HepG2 (cell line): Measurements from ENCODE around the gene CFTR. TPM values are rescaled to one million over a fixed set of nuclear protein-coding genes. Genes with fewer than 3 reads are reported as not detected.

Experiments used
- ATAC-seq: fragments of 200-7000 bp; cut with Tn5 transposase; 3 replicates; pipeline ENCODE4 v1.9.1; 2020; ENCODE audit warnings: mild to moderate bottlenecking, moderate library complexity
- BruUV-seq: library from RNA; stranded (reverse); fragments of 400-500 nt; replicated peaks from 2 replicates; lab custom pipeline; 2021; lab: Mats Ljungman, UMichigan
- CTCF ChIA-PET: fragments of 300-600 bp; formaldehyde crosslinking; extraction: SDS; loops from one replicate; lab custom pipeline; 2021; ENCODE audit warnings: low total read pairs, inconsistent platforms, low intra/inter-chr PET ratio; lab: Yijun Ruan, JAX
- POLR2A ChIA-PET: fragments of 350-600 bp; sonication (Branson Sonifier 250); formaldehyde crosslinking; loops from one replicate; lab custom pipeline; 2020; ENCODE audit warnings: antibody characterized with exemption, inconsistent platforms; lab: Yijun Ruan, JAX
- DNase-seq: peaks from one replicate; pipeline ENCODE4 v3.0.0-alpha.2; 2015; ENCODE audit warnings: low spot score
- FAIRE-seq: peaks from 3 replicates; lab custom pipeline; 2011; peaks lifted over from hg19 to GRCh38; lab: Jason Lieb, UNC
- H2AFZ ChIP-seq: one replicate; pipeline ENCODE4 v1.6.1; 2011; ENCODE audit warnings: low read length, inconsistent platforms
- H3K27ac ChIP-seq: fragments of 300-600 bp; 3 replicates; pipeline ENCODE4 v1.8.0; 2011; ENCODE audit warnings: mixed run types, mild to moderate bottlenecking, mixed read lengths, low read length, inconsistent platforms; ENCODE audit not compliant: insufficient read depth; ENCODE audit errors: extremely low read length
- H3K27me3 ChIP-seq, 2 experiments: fragments of 200-600 bp in 1 of 2; 2 replicates in 1 of 2; 3 replicates in 1 of 2; pipeline versions ENCODE4 v1.6.0 to v1.8.0; 2011; ENCODE audit warnings: low read length in 2 of 2, mild to moderate bottlenecking in 2 of 2, moderate library complexity in 2 of 2, inconsistent platforms in 1 of 2; ENCODE audit not compliant: insufficient read depth in 2 of 2, control insufficient read depth in 1 of 2
- H3K36me3 ChIP-seq, 2 experiments: fragments of 200-600 bp in 1 of 2; replicated peaks in 1 of 2; 2 replicates in 1 of 2; 3 replicates in 1 of 2; pipeline versions ENCODE4 v1.5.1 to v1.8.0; 2011; ENCODE audit warnings: low read length in 2 of 2, inconsistent platforms in 1 of 2; ENCODE audit not compliant: insufficient read depth in 2 of 2, control insufficient read depth in 1 of 2
- H3K4me1 ChIP-seq: 2 replicates; pipeline ENCODE4 v1.5.1; 2012; ENCODE audit warnings: low read length, inconsistent platforms; ENCODE audit not compliant: insufficient read depth
- H3K4me2 ChIP-seq: 2 replicates; pipeline ENCODE4 v1.6.0; 2011; ENCODE audit warnings: low read depth, low read length, inconsistent platforms
- H3K4me3 ChIP-seq, 3 experiments: fragments of 200-600 bp in 1 of 3; sonication (generic), shearing (Covaris generic) in 1 of 3; replicated peaks in 1 of 3; 2 replicates each; pipeline ENCODE4 v1.5.1; 2011 to 2016; ENCODE audit warnings: low read length in 3 of 3, inconsistent platforms in 2 of 3, low read depth in 2 of 3, mild to moderate bottlenecking in 2 of 3, control low read depth in 1 of 3, mixed read lengths in 1 of 3; ENCODE audit not compliant: insufficient read depth in 1 of 3
- H3K79me2 ChIP-seq: one replicate; pipeline ENCODE4 v1.6.1; 2011; ENCODE audit warnings: low read length, inconsistent platforms; ENCODE audit not compliant: insufficient read depth
- H3K9ac ChIP-seq: 2 replicates; pipeline ENCODE4 v1.6.0; 2011; ENCODE audit warnings: mild to moderate bottlenecking, low read depth, low read length, inconsistent platforms; ENCODE audit not compliant: insufficient read depth
- H3K9me3 ChIP-seq: 2 replicates; pipeline ENCODE4 v1.5.1; 2012; ENCODE audit warnings: mild to moderate bottlenecking, low read length
- H4K20me1 ChIP-seq: 2 replicates; pipeline ENCODE4 v1.6.0; 2011; ENCODE audit warnings: inconsistent platforms, mild to moderate bottlenecking, low read length, moderate library complexity; ENCODE audit not compliant: insufficient read depth
- AGO1 ChIP-seq: fragments of 200-400 bp; formaldehyde crosslinking; IDR thresholded peaks from 2 replicates; pipeline ENCODE4 v1.6.1; 2017; ENCODE audit warnings: mild to moderate bottlenecking, low read depth, low read length, moderate library complexity; ENCODE audit not compliant: poor library complexity, severe bottlenecking
- CEBPG ChIP-seq: IDR thresholded peaks from 2 replicates; pipeline ENCODE4 v1.6.1; 2016
- E2F5 ChIP-seq: sonication (generic); formaldehyde crosslinking; conservative IDR thresholded peaks from 2 replicates; pipeline ENCODE4 v1.4.0; 2020; ENCODE audit warnings: missing genetic modification reagents
- JDP2 ChIP-seq: sonication (generic); formaldehyde crosslinking; IDR thresholded peaks from 2 replicates; pipeline ENCODE4 v1.8.1; 2022; ENCODE audit warnings: missing genetic modification reagents, borderline replicate concordance
- KDM5B ChIP-seq: sonication (generic); formaldehyde crosslinking; IDR thresholded peaks from 2 replicates; pipeline ENCODE4 v1.4.0; 2020; ENCODE audit warnings: missing genetic modification reagents, mild to moderate bottlenecking, borderline replicate concordance
- MBNL3 ChIP-seq: fragments of 250-450 bp; sonication (Bioruptor Pico); conservative IDR thresholded peaks from 2 replicates; pipeline ENCODE4 v1.8.0; 2022; ENCODE audit warnings: mild to moderate bottlenecking, inconsistent platforms
- PAXIP1 ChIP-seq: sonication (generic); formaldehyde crosslinking; conservative IDR thresholded peaks from 2 replicates; pipeline ENCODE4 v1.4.0; 2020; ENCODE audit warnings: mild to moderate bottlenecking, missing genetic modification reagents, moderate library complexity
- TERF1 ChIP-seq: sonication (generic); formaldehyde crosslinking; IDR thresholded peaks from 2 replicates; pipeline ENCODE4 v1.8.0; 2022; ENCODE audit warnings: mild to moderate bottlenecking, missing genetic modification reagents, moderate library complexity
- ZBED4 ChIP-seq: sonication (generic); formaldehyde crosslinking; IDR thresholded peaks from 2 replicates; pipeline ENCODE4 v1.4.0; 2020; ENCODE audit warnings: missing genetic modification reagents, borderline replicate concordance
- ZBTB3 ChIP-seq: sonication (generic); formaldehyde crosslinking; IDR thresholded peaks from 2 replicates; pipeline ENCODE4 v1.4.0; 2020; ENCODE audit warnings: low read depth, mild to moderate bottlenecking, moderate library complexity, missing genetic modification reagents, borderline replicate concordance
- ZNF616 ChIP-seq: sonication (generic); formaldehyde crosslinking; IDR thresholded peaks from 2 replicates; pipeline ENCODE4 v1.5.0; 2020; ENCODE audit warnings: low read depth, mild to moderate bottlenecking, missing genetic modification reagents
- WGBS: methylation state at CpG from one replicate; pipeline ENCODE4 v1.1.6; 2017; ENCODE audit warnings: low lambda C conversion rate; 5-methylcytosine and 5-hydroxymethylcytosine counted together
- in situ Hi-C: cut with HindIII; loops from 2 replicates; pipeline ENCODE4 v1.10.0; 2017; ENCODE audit warnings: low pct_unique_long_range_greater_than_20kb; ENCODE audit not compliant: extremely low pct_ligation_motif_present
- intact Hi-C: fragments of 100-400 bp; cut with micrococcal nuclease; formaldehyde crosslinking; loops from one replicate; pipeline ENCODE4 v1.10.0; 2022; ENCODE audit not compliant: unreplicated experiment
- polyA plus RNA-seq, 8 experiments: library from polyadenylated mRNA; depleted of rRNA in 3 of 8; stranded (reverse) in 7 of 8; unstranded in 1 of 8; fragments of >200 nt; fragmentation: Illumina TruSeq in 4 of 8; extraction: Trizol in 4 of 8; gene quantifications; 2 replicates each; pipeline versions ENCODE4 v1.2.1 to v1.2.3, GENCODE V29; 2011 to 2016; ENCODE audit warnings: low read depth in 4 of 8, missing spikeins in 1 of 8, mixed read lengths in 1 of 8; ENCODE audit not compliant: insufficient read depth in 1 of 8
- total RNA-seq, 5 experiments: library from RNA; depleted of rRNA; stranded (reverse); fragments of >200 nt; fragmentation: Illumina TruSeq; extraction: Trizol; gene quantifications; 2 replicates each; pipeline ENCODE4 v1.2.3, GENCODE V29; 2016; ENCODE audit warnings: low read depth in 1 of 5

CFTR gene
- total and polyA plus RNA-seq, 2 of the 13 experiments (the other 11 are each of a cell fraction or from before 2014, with no cell fraction given) = not detected

GRCh38 chr7:117596134-117596533 is 116.3 kb downstream of the CFTR start:
- H2AFZ ChIP-seq = no peak overlapping the region
- no peaks in the 10 kb centered on the region for H3K36me3 ChIP-seq
- WGBS = 83% methylated on average over 8 of the region's 21 CpGs
- H3K4me3 ChIP-seq = no peak overlapping the region
- no peak overlapping the region for H3K27ac ChIP-seq
- H3K4me2 ChIP-seq = no peak overlapping the region
- CTCF ChIA-PET = no interaction called here
- intact Hi-C loops (no loop called here), in situ Hi-C loops (no loop called here)
- no peak for TF ChIP-seq MBNL3 (CRISPR knock-in tag)
- no peak for TF ChIP-seq CEBPG (CRISPR knock-in tag)
- no peak for TF ChIP-seq JDP2 (CRISPR knock-in tag)
- no peak for TF ChIP-seq ZBTB3
- TF ChIP-seq AGO1 = no peak
- no peak for TF ChIP-seq KDM5B (CRISPR knock-in tag)
- TF ChIP-seq PAXIP1 (CRISPR knock-in tag) = no peak
- TF ChIP-seq E2F5 = no peak
- no peak for TF ChIP-seq TERF1 (CRISPR knock-in tag)
- no peak for TF ChIP-seq ZNF616
- no peak for TF ChIP-seq ZBED4
- H3K9me3 ChIP-seq = no peaks in the 10 kb centered on the region
- no TSS peak for BruUV-seq
- no peak for DNase-seq
- POLR2A ChIA-PET = no interaction called here
- no peak for FAIRE-seq
- H4K20me1 ChIP-seq = no peaks in the 10 kb centered on the region
- ATAC-seq = no peak
- H3K4me1 ChIP-seq = no peaks in the 10 kb centered on the region
- H3K27me3 ChIP-seq = no peaks in the 10 kb centered on the region; a peak in 1 of 5 replicates
- H3K79me2 ChIP-seq = no peaks in the 10 kb centered on the region
- H3K9ac ChIP-seq = no peak overlapping the region
